IMR-90 (cell line): ENCODE results near the gene MACF1.
"Not testable (repeated sequence)": the region's sequence is repeated elsewhere in the genome, so short reads cannot be mapped to it uniquely, and the experiment has no call there.

Source experiments
- BHLHE40 ChIP-seq: fragments of 150-350 bp; IDR thresholded peaks from 2 replicates; pipeline ENCODE4 v1.6.1; 2016; ENCODE audit warnings: mild to moderate bottlenecking, low read depth, low read length
- CEBPB ChIP-seq: IDR thresholded peaks from 2 replicates; pipeline ENCODE4 v1.6.1; 2012; ENCODE audit warnings: low read depth, low read length, improper control_type of control experiment
- CHD1 ChIP-seq: IDR thresholded peaks from 2 replicates; pipeline ENCODE4 v1.6.1; 2012; ENCODE audit warnings: low read depth, low read length, improper control_type of control experiment
- CTCF ChIP-seq: conservative IDR thresholded peaks from 2 replicates; pipeline ENCODE4 v1.5.1; 2012; ENCODE audit warnings: mild to moderate bottlenecking, low read depth, low read length, improper control_type of control experiment
- ELK1 ChIP-seq: fragments of 150-350 bp; IDR thresholded peaks from 2 replicates; pipeline ENCODE4 v1.6.1; 2016; ENCODE audit warnings: low read depth, mild to moderate bottlenecking, low read length, moderate library complexity, borderline replicate concordance
- MAFK ChIP-seq: IDR thresholded peaks from 2 replicates; pipeline ENCODE4 v1.6.1; 2012; ENCODE audit warnings: low read depth, low read length, improper control_type of control experiment
- MXI1 ChIP-seq: IDR thresholded peaks from 2 replicates; pipeline ENCODE4 v1.6.1; 2012; ENCODE audit warnings: low read depth, mild to moderate bottlenecking, low read length, moderate library complexity, borderline replicate concordance
- POLR2A ChIP-seq: IDR thresholded peaks from 2 replicates; pipeline ENCODE4 v1.6.1; 2012; ENCODE audit warnings: mild to moderate bottlenecking, low read depth, low read length
- RAD21 ChIP-seq: IDR thresholded peaks from 2 replicates; pipeline ENCODE4 v1.6.1; 2012; ENCODE audit warnings: low read length, improper control_type of control experiment
- RCOR1 ChIP-seq: IDR thresholded peaks from 2 replicates; pipeline ENCODE4 v1.6.1; 2012; ENCODE audit warnings: mild to moderate bottlenecking, low read length, improper control_type of control experiment; ENCODE audit not compliant: insufficient replicate concordance
- RFX5 ChIP-seq: IDR thresholded peaks from 2 replicates; pipeline ENCODE4 v1.8.0; 2012; ENCODE audit warnings: low read depth, mild to moderate bottlenecking, low read length, moderate library complexity
- SMC3 ChIP-seq: fragments of 150-350 bp; IDR thresholded peaks from 2 replicates; pipeline ENCODE4 v1.6.1; 2016; ENCODE audit warnings: low read depth, mild to moderate bottlenecking, antibody characterized with exemption, low read length, moderate library complexity
- USF2 ChIP-seq: fragments of 150-350 bp; IDR thresholded peaks from 2 replicates; pipeline ENCODE4 v1.6.1; 2017; ENCODE audit warnings: mild to moderate bottlenecking, antibody characterized with exemption, low read length, low read depth

GRCh38 chr1:39208360-39208759 lies 3.9 kb downstream of the MACF1 start:
- not testable (repeated sequence) for TF ChIP-seq CTCF, POLR2A, SMC3, MAFK, BHLHE40, CEBPB, USF2, ELK1, RCOR1, MXI1, CHD1, RFX5, RAD21
